Glutamatergic neuron (in vitro differentiated cells): ENCODE measurements around the gene TMEM114. TPM values are rescaled to one million over a fixed set of nuclear protein-coding genes. Genes with fewer than 3 reads are reported as not detected.

ENCODE experiments used
- DNase-seq: peaks from one replicate; pipeline ENCODE4 v3.0.0; 2022
- H3K27ac Mint-ChIP-seq: one replicate; pipeline ENCODE4 v1.8.0; 2020; ENCODE audit warnings: mild to moderate bottlenecking, mixed read lengths, inconsistent platforms; ENCODE audit not compliant: unreplicated experiment
- H3K27me3 Mint-ChIP-seq: one replicate; pipeline ENCODE4 v1.8.0; 2020; ENCODE audit warnings: mild to moderate bottlenecking, moderate library complexity, mixed read lengths, inconsistent platforms; ENCODE audit not compliant: unreplicated experiment
- H3K36me3 Mint-ChIP-seq: one replicate; pipeline ENCODE4 v1.8.0; 2020; ENCODE audit warnings: mild to moderate bottlenecking, mixed read lengths, inconsistent platforms; ENCODE audit not compliant: unreplicated experiment
- H3K4me1 Mint-ChIP-seq: one replicate; pipeline ENCODE4 v1.8.0; 2020; ENCODE audit warnings: mild to moderate bottlenecking, low read depth, mixed read lengths, inconsistent platforms; ENCODE audit not compliant: unreplicated experiment
- H3K4me3 Mint-ChIP-seq: one replicate; pipeline ENCODE4 v1.8.0; 2020; ENCODE audit warnings: mild to moderate bottlenecking, mixed read lengths, inconsistent platforms; ENCODE audit not compliant: unreplicated experiment
- H3K9me3 Mint-ChIP-seq: one replicate; pipeline ENCODE4 v1.8.0; 2020; ENCODE audit warnings: mild to moderate bottlenecking, moderate library complexity, mixed read lengths, inconsistent platforms; ENCODE audit not compliant: unreplicated experiment
- total RNA-seq: library from RNA; stranded (reverse); fragmentation: NEBNext Ultra II Directional; extraction: Animal tissue kit (Norgen Biotek cat#: 25700); gene quantifications from one replicate; pipeline ENCODE4 v1.2.1, GENCODE V29; 2021; ENCODE audit not compliant: unreplicated experiment
- TF ChIP-seq, protein P1 (sequence below): fragments of 200-600 bp; sonication (generic); IDR thresholded peaks from one replicate; pipeline ENCODE4 v1.5.0; 2021; ENCODE audit not compliant: partially characterized antibody, unreplicated experiment

The TMEM114 gene
- total RNA-seq, 1 donor from 2014 or later, result not detected

DNA sequence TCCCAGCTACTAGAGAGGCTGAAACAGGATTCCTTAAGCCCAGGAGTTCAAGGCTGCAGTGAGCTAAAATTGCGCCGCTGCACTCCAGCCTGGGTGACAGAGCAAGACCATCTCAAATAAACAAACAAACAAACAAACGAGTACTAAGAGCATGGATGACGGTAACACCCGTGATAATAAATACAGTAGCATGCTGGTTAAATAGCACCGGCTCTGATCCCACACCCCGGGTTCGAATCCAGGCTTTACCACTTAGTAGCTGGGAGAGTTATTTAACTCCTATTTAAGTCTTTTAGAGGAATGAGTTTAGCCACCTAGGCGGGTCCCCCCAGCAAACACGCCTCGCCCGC is 30.9 kb upstream of the TMEM114 start:
- Mint-ChIP-seq H3K9me3 (peaks cover 9% of the 10 kb centered on the region), H3K27ac (peak overlapping the region; percentile 17), H3K27me3 (peaks cover 2% of the 10 kb centered on the region), H3K36me3 (no peaks in the 10 kb centered on the region), H3K4me1 (peaks cover 4% of the 10 kb centered on the region), H3K4me3 (peak overlapping the region; percentile 89)
- TF ChIP-seq, protein P1, sequence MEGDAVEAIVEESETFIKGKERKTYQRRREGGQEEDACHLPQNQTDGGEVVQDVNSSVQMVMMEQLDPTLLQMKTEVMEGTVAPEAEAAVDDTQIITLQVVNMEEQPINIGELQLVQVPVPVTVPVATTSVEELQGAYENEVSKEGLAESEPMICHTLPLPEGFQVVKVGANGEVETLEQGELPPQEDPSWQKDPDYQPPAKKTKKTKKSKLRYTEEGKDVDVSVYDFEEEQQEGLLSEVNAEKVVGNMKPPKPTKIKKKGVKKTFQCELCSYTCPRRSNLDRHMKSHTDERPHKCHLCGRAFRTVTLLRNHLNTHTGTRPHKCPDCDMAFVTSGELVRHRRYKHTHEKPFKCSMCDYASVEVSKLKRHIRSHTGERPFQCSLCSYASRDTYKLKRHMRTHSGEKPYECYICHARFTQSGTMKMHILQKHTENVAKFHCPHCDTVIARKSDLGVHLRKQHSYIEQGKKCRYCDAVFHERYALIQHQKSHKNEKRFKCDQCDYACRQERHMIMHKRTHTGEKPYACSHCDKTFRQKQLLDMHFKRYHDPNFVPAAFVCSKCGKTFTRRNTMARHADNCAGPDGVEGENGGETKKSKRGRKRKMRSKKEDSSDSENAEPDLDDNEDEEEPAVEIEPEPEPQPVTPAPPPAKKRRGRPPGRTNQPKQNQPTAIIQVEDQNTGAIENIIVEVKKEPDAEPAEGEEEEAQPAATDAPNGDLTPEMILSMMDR, result no peak
- DNase-seq, result no peak

DNA sequence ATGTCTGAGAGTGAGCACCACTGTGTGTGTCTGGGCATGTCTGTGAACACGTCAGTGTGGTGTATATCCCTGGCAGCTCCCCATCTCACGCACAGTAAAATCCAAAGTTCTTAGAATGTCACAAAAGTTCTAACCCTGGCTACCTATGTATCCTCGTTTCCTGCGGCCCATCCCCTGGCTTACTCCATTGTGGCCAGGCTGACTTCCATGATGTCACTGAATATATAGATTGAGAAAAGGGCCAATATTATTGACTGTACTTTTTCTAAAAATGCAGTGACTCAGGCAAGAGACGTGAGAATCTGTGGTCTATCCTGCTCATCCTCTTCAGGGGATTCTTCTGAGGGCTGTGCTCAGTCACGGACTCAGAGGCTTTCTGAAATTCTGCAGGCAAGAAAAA is 30.2 kb upstream of the TMEM114 start:
- TF ChIP-seq, protein P1, result no peak
- peaks cover 4% of the 10 kb centered on the region for H3K4me1 Mint-ChIP-seq
- H3K27ac Mint-ChIP-seq, result no peak overlapping the region
- H3K36me3 Mint-ChIP-seq, result no peaks in the 10 kb centered on the region
- peaks cover 2% of the 10 kb centered on the region for H3K27me3 Mint-ChIP-seq
- peaks cover 9% of the 10 kb centered on the region for H3K9me3 Mint-ChIP-seq
- H3K4me3 Mint-ChIP-seq, result peak overlapping the region; percentile 89
- no peak for DNase-seq

DNA sequence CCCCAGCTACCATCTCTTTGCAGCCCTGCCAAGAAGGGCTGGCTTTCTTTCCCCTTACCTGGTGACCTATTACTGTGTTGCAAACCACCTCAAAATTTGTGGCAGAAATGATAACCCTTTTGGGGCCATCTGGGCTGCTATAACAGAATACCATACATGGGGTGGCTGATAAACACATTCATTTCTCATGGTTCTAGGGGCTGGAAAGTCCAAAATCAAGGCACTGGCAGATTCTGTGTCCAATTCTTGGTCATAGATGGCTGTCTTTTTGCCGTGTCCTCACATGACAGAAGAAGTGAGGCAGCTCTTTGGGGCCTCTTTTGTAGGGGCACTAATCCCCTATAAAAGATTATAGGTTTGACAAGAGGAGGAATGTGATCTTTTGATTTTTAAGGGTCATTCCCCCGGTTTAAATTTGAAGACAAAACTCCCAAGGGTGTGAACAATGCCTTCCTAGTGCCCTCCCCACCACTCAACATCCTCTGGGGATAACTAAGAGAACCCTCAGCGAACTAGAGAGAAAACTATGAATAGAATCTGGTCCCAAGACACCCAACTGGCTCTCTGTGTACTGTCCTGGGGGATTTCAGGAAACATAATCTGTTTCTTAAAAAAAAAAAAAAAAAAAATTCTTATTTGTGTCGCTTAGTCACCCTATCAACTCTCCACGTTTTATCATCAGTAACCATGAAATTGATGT is 29.5 kb upstream of the TMEM114 start:
- no peak for DNase-seq
- peaks cover 2% of the 10 kb centered on the region for H3K4me1 Mint-ChIP-seq
- no peaks in the 10 kb centered on the region for H3K36me3 Mint-ChIP-seq
- H3K27me3 Mint-ChIP-seq, result peaks cover under 1% of the 10 kb centered on the region
- TF ChIP-seq, protein P1, result no peak
- H3K4me3 Mint-ChIP-seq, result no peak overlapping the region
- H3K9me3 Mint-ChIP-seq, result peaks cover 6% of the 10 kb centered on the region
- H3K27ac Mint-ChIP-seq, result no peak overlapping the region

DNA sequence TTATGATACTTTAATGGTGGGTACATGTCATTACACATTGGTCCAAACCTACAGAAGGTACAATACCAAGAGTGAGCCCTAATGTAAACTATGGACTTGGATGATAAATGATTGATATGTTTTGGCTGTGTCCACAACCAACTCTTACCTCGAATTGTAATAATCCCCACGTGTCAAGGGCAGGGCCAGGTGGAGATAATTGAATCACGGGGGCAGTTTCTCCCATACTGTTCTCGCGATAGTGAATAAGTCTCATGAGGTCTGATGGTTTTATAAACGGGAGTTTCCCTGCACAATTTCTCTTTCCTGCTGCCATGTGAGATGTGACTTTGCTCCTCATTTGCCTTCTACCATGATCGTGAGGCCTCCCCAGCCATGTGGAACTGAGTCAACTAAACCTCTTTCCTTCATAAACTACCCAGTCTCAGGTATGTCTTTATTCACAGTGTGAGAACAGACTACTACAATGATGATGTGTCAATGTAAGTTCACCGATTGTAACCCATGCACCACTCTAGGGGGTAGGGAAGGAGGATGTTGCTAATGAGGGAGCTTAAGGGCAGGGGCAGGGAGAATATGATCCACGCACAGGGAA is 24.2 kb upstream of the TMEM114 start:
- DNase-seq, result no peak
- Mint-ChIP-seq H3K36me3 (no peaks in the 10 kb centered on the region), H3K4me1 (no peaks in the 10 kb centered on the region), H3K27me3 (peaks cover 3% of the 10 kb centered on the region), H3K4me3 (no peak overlapping the region), H3K9me3 (peaks cover 6% of the 10 kb centered on the region), H3K27ac (no peak overlapping the region)
- TF ChIP-seq, protein P1, result no peak

DNA sequence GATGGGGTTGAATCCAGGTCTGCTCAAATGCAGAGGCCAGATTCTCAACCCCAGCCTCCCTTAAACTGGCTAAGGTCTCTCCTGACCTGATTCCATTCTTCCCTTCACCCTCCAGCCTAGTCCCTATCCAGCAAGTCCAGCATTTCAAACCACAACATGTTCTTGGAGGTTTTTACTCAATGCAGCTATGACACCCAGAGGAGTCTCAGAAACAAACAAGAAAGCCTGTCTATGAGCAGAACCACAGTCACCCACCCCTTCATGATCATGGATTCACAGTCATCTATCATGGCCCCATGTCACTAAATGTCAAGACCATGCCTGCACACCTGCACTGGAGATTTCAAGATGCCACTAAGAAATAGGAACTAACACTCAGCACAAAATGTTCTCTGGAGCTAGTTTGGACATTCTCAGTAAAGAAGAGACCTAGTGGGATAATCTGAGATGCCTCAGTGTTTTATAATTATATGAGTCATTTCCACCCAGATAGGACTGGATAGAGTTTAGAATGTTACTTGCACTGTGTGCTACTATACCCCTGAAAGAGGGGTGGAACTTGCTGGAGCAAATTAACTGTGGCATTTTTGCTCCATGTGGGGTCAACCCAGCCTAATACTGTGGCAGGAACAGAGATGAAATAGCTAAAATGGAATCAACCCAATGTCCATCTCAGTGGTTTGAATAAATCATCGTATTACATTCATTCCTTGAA is 21.7 kb upstream of the TMEM114 start:
- TF ChIP-seq, protein P1, result no peak
- H3K27me3 Mint-ChIP-seq, result peaks cover 4% of the 10 kb centered on the region
- H3K27ac Mint-ChIP-seq, result no peak overlapping the region
- no peaks in the 10 kb centered on the region for H3K36me3 Mint-ChIP-seq
- H3K4me3 Mint-ChIP-seq, result no peak overlapping the region
- no peak for DNase-seq
- peaks cover 2% of the 10 kb centered on the region for H3K9me3 Mint-ChIP-seq
- no peaks in the 10 kb centered on the region for H3K4me1 Mint-ChIP-seq
